ENCODE data around the gene EXD3.

Gene EXD3

DNA sequence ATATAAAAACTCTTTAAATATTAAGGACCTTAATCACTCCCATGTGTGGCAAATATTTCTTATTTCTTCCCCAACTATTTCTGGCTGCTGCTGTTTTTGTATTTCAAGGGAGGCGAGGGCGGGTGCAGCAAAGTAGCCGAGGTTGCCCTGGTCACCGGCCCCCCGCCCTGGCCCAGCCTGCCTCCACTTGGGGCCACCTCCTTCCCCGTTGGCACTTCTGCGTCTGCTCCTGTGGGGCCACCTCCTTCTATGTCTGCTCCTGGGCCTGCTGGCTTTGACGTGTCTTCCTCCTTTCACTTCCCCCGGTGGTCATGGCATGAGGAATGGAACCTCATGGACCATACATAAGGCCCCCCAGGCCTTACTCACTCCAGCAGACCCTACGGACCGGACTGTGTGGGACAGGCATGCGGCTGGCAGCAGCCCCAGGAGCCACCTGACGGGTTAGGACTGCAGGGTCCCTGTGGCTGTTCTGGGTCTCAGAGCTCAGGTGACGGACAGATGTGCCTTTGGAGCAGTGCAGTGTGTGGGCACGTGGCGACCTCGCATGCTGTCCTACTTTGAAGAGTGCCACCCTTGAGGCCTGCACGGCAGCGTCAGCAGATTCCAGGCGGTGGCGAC lies 24.0 kb upstream of the EXD3 start:
- H3K36me3 ChIP-seq (replicated peaks in 1 of 2; ENCODE audit: control insufficient read depth in 2 of 2, insufficient read depth in 2 of 2, low read length in 2 of 2) = peaks cover 9 to 17% of the 10 kb centered on the region in 2 donors
- no peak overlapping the region for H3K4ac ChIP-seq (ENCODE audit: low read length)
- H3K27ac ChIP-seq (replicated peaks; ENCODE audit: low read length) = no peak overlapping the region
- no peak overlapping the region for H2BK12ac ChIP-seq (ENCODE audit: low read length)
- peak overlapping the region; percentile 53 for H2BK5ac ChIP-seq (ENCODE audit: low read length)
- no peaks in the 10 kb centered on the region for H3K9me3 ChIP-seq (replicated peaks in 1 of 2; ENCODE audit: control insufficient read depth in 2 of 2, insufficient read depth in 1 of 2, low read depth in 1 of 2, low read length in 2 of 2)
- no peak overlapping the region for H3K14ac ChIP-seq (ENCODE audit: low read length)
- DNase-seq (ENCODE audit: low spot score) = no peak
- H3K18ac ChIP-seq (ENCODE audit: low read length) = no peak overlapping the region
- WGBS, 2 donors (ENCODE audit: extremely low coverage in 2 of 2, insufficient read length in 2 of 2, insufficient replicate concordance in 1 of 2) = no CpG with 5 or more reads among the region's 21 CpGs
- H3K4me1 ChIP-seq (ENCODE audit: control insufficient read depth in 2 of 2, insufficient read depth in 1 of 2, low read depth in 1 of 2, low read length in 2 of 2) = peaks cover under 1 to 6% of the 10 kb centered on the region in 2 donors
- no peak overlapping the region for H2BK15ac ChIP-seq (ENCODE audit: low read length)
- H3K79me1 ChIP-seq (ENCODE audit: low read depth, low read length) = no peaks in the 10 kb centered on the region
- H4K91ac ChIP-seq (ENCODE audit: low read depth, low read length, poor library complexity) = no peak overlapping the region
- peak overlapping the region in 1 of 2 donors; percentile 16 for H3K4me3 ChIP-seq (ENCODE audit: low read length in 2 of 2)
- H3K9ac ChIP-seq (ENCODE audit: low read depth, low read length, poor library complexity) = no peak overlapping the region
- H2BK120ac ChIP-seq (ENCODE audit: low read depth, low read length) = no peak overlapping the region
- H3K27me3 ChIP-seq (ENCODE audit: control insufficient read depth in 3 of 3, insufficient read depth in 3 of 3, low read depth in 1 of 3, low read length in 3 of 3) = peaks cover 0 to 5% (median 3%) of the 10 kb centered on the region in 3 experiments
- peak overlapping the region; percentile 55 for H3K23ac ChIP-seq (ENCODE audit: low read depth, low read length, poor library complexity)
- H2AFZ ChIP-seq (ENCODE audit: low read length) = no peak overlapping the region
- no peak overlapping the region for H4K8ac ChIP-seq (ENCODE audit: low read depth, low read length)
- peak overlapping the region; percentile 28 for H2AK5ac ChIP-seq (ENCODE audit: low read depth, low read length)
- H3K4me2 ChIP-seq (ENCODE audit: insufficient read depth, low read length, poor library complexity, severe bottlenecking) = no peak overlapping the region

DNA sequence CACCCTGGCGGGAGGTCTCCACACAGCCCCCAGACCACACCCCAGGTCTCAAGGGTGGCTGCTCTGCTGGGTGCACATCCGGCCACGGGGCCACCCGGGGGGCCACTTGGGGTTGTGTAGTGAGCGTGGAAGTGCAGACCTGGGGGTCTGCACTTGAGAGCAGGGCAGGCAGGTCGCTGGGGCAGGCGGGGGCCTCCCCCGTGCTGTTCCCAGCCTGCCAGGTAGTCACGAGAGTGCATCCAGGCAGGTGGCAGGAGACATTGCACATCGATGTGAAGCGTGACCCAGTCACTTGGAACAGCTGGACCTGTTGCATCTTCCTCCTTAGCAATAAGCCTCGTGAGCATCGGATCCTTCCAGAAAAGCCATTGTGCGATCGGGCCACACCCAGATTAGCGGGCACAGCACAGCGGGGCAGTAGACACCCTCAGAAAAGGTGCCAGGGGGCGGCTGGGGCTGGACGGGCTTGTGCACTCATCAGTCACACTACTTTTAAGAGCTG lies 23.0 kb upstream of the EXD3 start:
- Histone ChIP-seq H2BK120ac (ENCODE audit: low read depth, low read length) (no peak overlapping the region), H3K4me2 (ENCODE audit: insufficient read depth, low read length, poor library complexity, severe bottlenecking) (no peak overlapping the region), H2BK15ac (ENCODE audit: low read length) (peak overlapping the region; percentile 60), H3K4me1 (ENCODE audit: control insufficient read depth in 2 of 2, insufficient read depth in 1 of 2, low read depth in 1 of 2, low read length in 2 of 2) (peaks cover 2 to 8% of the 10 kb centered on the region in 2 donors), H3K23ac (ENCODE audit: low read depth, low read length, poor library complexity) (no peak overlapping the region), H3K4ac (ENCODE audit: low read length) (no peak overlapping the region), H3K4me3 (ENCODE audit: low read length in 2 of 2) (no peak overlapping the region), H3K27me3 (ENCODE audit: control insufficient read depth in 3 of 3, insufficient read depth in 3 of 3, low read depth in 1 of 3, low read length in 3 of 3) (peaks cover 0 to 6% (median 4%) of the 10 kb centered on the region in 3 experiments), H4K91ac (ENCODE audit: low read depth, low read length, poor library complexity) (no peak overlapping the region), H3K27ac (replicated peaks; ENCODE audit: low read length) (no peak overlapping the region), H4K8ac (ENCODE audit: low read depth, low read length) (no peak overlapping the region), H3K79me1 (ENCODE audit: low read depth, low read length) (no peaks in the 10 kb centered on the region), H3K9me3 (replicated peaks in 1 of 2; ENCODE audit: control insufficient read depth in 2 of 2, insufficient read depth in 1 of 2, low read depth in 1 of 2, low read length in 2 of 2) (no peaks in the 10 kb centered on the region), H2BK12ac (ENCODE audit: low read length) (no peak overlapping the region), H3K36me3 (replicated peaks in 1 of 2; ENCODE audit: control insufficient read depth in 2 of 2, insufficient read depth in 2 of 2, low read length in 2 of 2) (peaks cover 9 to 17% of the 10 kb centered on the region in 2 donors), H3K14ac (ENCODE audit: low read length) (no peak overlapping the region), H2BK5ac (ENCODE audit: low read length) (no peak overlapping the region), H2AK5ac (ENCODE audit: low read depth, low read length) (peak overlapping the region; percentile 4), H2AFZ (ENCODE audit: low read length) (no peak overlapping the region), H3K9ac (ENCODE audit: low read depth, low read length, poor library complexity) (no peak overlapping the region), H3K18ac (ENCODE audit: low read length) (peak overlapping the region; percentile 84)
- no peak for DNase-seq (ENCODE audit: low spot score)
- WGBS, 2 donors (ENCODE audit: extremely low coverage in 2 of 2, insufficient read length in 2 of 2, insufficient replicate concordance in 1 of 2) = no CpG with 5 or more reads among the region's 19 CpGs

DNA sequence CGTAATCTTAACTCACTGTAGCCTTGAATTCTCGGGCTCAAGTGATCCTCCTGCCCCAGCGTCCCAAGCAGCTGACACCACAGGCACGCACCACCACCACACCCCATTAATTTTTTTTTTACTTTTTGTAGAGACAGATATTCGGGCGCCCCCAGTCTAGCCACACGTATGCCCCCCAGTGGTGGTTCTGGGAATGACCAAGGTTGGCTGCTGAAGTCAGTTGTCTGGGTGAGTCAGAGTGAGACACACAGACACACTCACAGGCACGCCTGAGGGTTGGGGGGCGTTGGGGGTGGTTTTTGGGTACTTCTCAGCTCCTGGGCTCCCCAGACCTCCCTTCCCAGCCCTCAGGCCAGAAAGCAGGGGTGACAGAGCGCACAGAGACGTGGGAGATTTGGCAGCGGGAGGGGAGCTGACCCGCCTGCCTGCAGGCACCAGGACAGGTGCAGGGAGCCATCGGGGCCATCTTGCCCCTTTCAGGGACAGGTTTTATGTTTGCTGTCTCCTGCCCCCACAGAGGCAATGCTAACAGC lies 22.4 kb upstream of the EXD3 start:
- H3K79me1 ChIP-seq (ENCODE audit: low read depth, low read length) = no peaks in the 10 kb centered on the region
- H2BK5ac ChIP-seq (ENCODE audit: low read length) = no peak overlapping the region
- peak; percentile 77 for DNase-seq (ENCODE audit: low spot score)
- WGBS, 2 donors (ENCODE audit: extremely low coverage in 2 of 2, insufficient read length in 2 of 2, insufficient replicate concordance in 1 of 2) = no CpG with 5 or more reads among the region's 14 CpGs
- H3K4me2 ChIP-seq (ENCODE audit: insufficient read depth, low read length, poor library complexity, severe bottlenecking) = no peak overlapping the region
- H2AFZ ChIP-seq (ENCODE audit: low read length) = peak overlapping the region; percentile 57
- peaks cover 9 to 17% of the 10 kb centered on the region in 2 donors for H3K36me3 ChIP-seq (replicated peaks in 1 of 2; ENCODE audit: control insufficient read depth in 2 of 2, insufficient read depth in 2 of 2, low read length in 2 of 2)
- peak overlapping the region; percentile 84 for H3K18ac ChIP-seq (ENCODE audit: low read length)
- no peak overlapping the region for H4K8ac ChIP-seq (ENCODE audit: low read depth, low read length)
- peak overlapping the region; percentile 50 for H3K9ac ChIP-seq (ENCODE audit: low read depth, low read length, poor library complexity)
- peak overlapping the region; percentile 58 for H3K14ac ChIP-seq (ENCODE audit: low read length)
- no peak overlapping the region for H3K4ac ChIP-seq (ENCODE audit: low read length)
- no peak overlapping the region for H2BK12ac ChIP-seq (ENCODE audit: low read length)
- no peaks in the 10 kb centered on the region for H3K9me3 ChIP-seq (replicated peaks in 1 of 2; ENCODE audit: control insufficient read depth in 2 of 2, insufficient read depth in 1 of 2, low read depth in 1 of 2, low read length in 2 of 2)
- H3K4me3 ChIP-seq (ENCODE audit: low read length in 2 of 2) = no peak overlapping the region
- H3K23ac ChIP-seq (ENCODE audit: low read depth, low read length, poor library complexity) = peak overlapping the region; percentile 48
- H3K4me1 ChIP-seq (ENCODE audit: control insufficient read depth in 2 of 2, insufficient read depth in 1 of 2, low read depth in 1 of 2, low read length in 2 of 2) = peaks cover 2 to 8% of the 10 kb centered on the region in 2 donors
- no peak overlapping the region for H4K91ac ChIP-seq (ENCODE audit: low read depth, low read length, poor library complexity)
- H2BK15ac ChIP-seq (ENCODE audit: low read length) = peak overlapping the region; percentile 60
- H3K27ac ChIP-seq (replicated peaks; ENCODE audit: low read length) = no peak overlapping the region
- H2AK5ac ChIP-seq (ENCODE audit: low read depth, low read length) = peak overlapping the region; percentile 4
- H2BK120ac ChIP-seq (ENCODE audit: low read depth, low read length) = no peak overlapping the region
- H3K27me3 ChIP-seq (ENCODE audit: control insufficient read depth in 3 of 3, insufficient read depth in 3 of 3, low read depth in 1 of 3, low read length in 3 of 3) = peaks cover 0 to 6% (median 4%) of the 10 kb centered on the region in 3 experiments

- Histone ChIP-seq H2BK5ac (ENCODE audit: low read length) (no peak overlapping the region), H3K4me2 (ENCODE audit: insufficient read depth, low read length, poor library complexity, severe bottlenecking) (no peak overlapping the region), H3K36me3 (replicated peaks in 1 of 2; ENCODE audit: control insufficient read depth in 2 of 2, insufficient read depth in 2 of 2, low read length in 2 of 2) (peaks cover 4 to 7% of the 10 kb centered on the region in 2 donors), H2BK15ac (ENCODE audit: low read length) (no peak overlapping the region), H3K4ac (ENCODE audit: low read length) (no peak overlapping the region), H3K27me3 (ENCODE audit: control insufficient read depth in 3 of 3, insufficient read depth in 3 of 3, low read depth in 1 of 3, low read length in 3 of 3) (peaks cover 0 to 6% (median 4%) of the 10 kb centered on the region in 3 experiments), H3K9ac (ENCODE audit: low read depth, low read length, poor library complexity) (no peak overlapping the region), H2AK5ac (ENCODE audit: low read depth, low read length) (no peak overlapping the region), H3K27ac (replicated peaks; ENCODE audit: low read length) (no peak overlapping the region), H3K4me1 (ENCODE audit: control insufficient read depth in 2 of 2, insufficient read depth in 1 of 2, low read depth in 1 of 2, low read length in 2 of 2) (peaks cover 2 to 8% of the 10 kb centered on the region in 2 donors), H2BK120ac (ENCODE audit: low read depth, low read length) (no peak overlapping the region), H3K79me1 (ENCODE audit: low read depth, low read length) (no peaks in the 10 kb centered on the region), H3K4me3 (ENCODE audit: low read length in 2 of 2) (peak overlapping the region in 1 of 2 donors; percentile 48), H3K14ac (ENCODE audit: low read length) (no peak overlapping the region), H3K23ac (ENCODE audit: low read depth, low read length, poor library complexity) (no peak overlapping the region), H2AFZ (ENCODE audit: low read length) (no peak overlapping the region), H2BK12ac (ENCODE audit: low read length) (no peak overlapping the region), H3K18ac (ENCODE audit: low read length) (no peak overlapping the region), H4K8ac (ENCODE audit: low read depth, low read length) (no peak overlapping the region), H4K91ac (ENCODE audit: low read depth, low read length, poor library complexity) (no peak overlapping the region), H3K9me3 (replicated peaks in 1 of 2; ENCODE audit: control insufficient read depth in 2 of 2, insufficient read depth in 1 of 2, low read depth in 1 of 2, low read length in 2 of 2) (no peaks in the 10 kb centered on the region)
- no peak for DNase-seq (ENCODE audit: low spot score)
- no CpG with 5 or more reads among the region's 14 CpGs for WGBS, 2 donors (ENCODE audit: extremely low coverage in 2 of 2, insufficient read length in 2 of 2, insufficient replicate concordance in 1 of 2)
These were observed 21.3 kb upstream of the EXD3 start for GRCh38 chr9:137444106-137444790.
